Measurements from ENCODE around the gene SHANK1.

DNA sequence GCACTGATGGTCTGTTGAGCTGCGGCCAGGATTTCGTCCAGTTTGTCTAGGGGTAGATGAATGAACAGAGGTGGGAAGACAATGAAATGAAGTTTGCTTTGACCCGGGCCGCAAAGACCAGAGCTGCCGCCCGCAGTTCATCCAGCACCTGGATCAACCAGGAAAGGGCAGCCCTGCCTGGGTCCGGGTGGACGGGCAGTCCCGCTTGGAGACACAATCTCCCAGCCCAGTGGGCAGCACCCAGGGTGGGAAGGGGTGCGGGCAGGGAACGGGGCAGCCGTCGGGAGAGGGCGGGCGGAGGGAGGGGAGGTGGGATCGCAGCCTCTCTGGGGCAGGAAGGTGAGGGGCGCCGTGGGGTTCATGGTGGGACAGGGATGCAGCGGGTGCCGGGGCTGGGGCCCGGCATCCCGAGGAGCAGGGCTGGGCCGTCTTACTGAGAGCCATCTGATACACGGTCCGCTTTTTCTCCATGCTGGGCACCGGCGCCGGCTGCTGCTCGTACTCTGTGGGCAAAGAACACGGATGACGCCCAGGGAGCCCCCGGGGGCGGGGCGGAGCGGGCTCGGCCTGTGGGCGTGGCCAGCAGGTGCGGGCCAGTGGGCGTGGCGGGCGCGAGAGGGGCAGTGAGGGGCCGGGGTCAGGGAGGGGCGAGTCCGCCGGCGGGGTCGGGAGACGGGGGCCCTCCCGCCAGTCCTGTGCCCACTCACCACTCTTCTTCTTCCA, 33.1 kb downstream of the SHANK1 start:
- TF ChIP-seq POLR2A (IDR thresholded peaks at IDR 0.05), result no peak
- TF ChIP-seq, protein P1, sequence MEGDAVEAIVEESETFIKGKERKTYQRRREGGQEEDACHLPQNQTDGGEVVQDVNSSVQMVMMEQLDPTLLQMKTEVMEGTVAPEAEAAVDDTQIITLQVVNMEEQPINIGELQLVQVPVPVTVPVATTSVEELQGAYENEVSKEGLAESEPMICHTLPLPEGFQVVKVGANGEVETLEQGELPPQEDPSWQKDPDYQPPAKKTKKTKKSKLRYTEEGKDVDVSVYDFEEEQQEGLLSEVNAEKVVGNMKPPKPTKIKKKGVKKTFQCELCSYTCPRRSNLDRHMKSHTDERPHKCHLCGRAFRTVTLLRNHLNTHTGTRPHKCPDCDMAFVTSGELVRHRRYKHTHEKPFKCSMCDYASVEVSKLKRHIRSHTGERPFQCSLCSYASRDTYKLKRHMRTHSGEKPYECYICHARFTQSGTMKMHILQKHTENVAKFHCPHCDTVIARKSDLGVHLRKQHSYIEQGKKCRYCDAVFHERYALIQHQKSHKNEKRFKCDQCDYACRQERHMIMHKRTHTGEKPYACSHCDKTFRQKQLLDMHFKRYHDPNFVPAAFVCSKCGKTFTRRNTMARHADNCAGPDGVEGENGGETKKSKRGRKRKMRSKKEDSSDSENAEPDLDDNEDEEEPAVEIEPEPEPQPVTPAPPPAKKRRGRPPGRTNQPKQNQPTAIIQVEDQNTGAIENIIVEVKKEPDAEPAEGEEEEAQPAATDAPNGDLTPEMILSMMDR (IDR thresholded peaks at IDR 0.05), result no peak
